Measurements from ENCODE around the gene VEGFD.

- TF ChIP-seq CTCF (IDR thresholded peaks at IDR 0.05), result no peak
- TF ChIP-seq POLR2A (IDR thresholded peaks at IDR 0.05), result no peak
- no peak for TF ChIP-seq EP300 (IDR thresholded peaks at IDR 0.05)
- TF ChIP-seq POLR2AphosphoS5 (IDR thresholded peaks at IDR 0.05), result no peak
Observed at GRCh38 chrX:15358533-15358932, 25.7 kb downstream of the VEGFD start.

Data from stomach (tissue), 4 donors.